NCI-H345 (cell line): Measurements from ENCODE around the gene IMMP2L.
A peak's percentile ranks its signal among the peaks of the same experiment; 100 is the strongest.

ENCODE experiments used
- DNase-seq: peaks from one replicate; lab custom pipeline; 2025; lab: John Stamatoyannopoulos, UW

Gene IMMP2L

GRCh38 chr7:110929480-110930249 lies 632.6 kb downstream of the IMMP2L start:
- no peak for DNase-seq

DNA sequence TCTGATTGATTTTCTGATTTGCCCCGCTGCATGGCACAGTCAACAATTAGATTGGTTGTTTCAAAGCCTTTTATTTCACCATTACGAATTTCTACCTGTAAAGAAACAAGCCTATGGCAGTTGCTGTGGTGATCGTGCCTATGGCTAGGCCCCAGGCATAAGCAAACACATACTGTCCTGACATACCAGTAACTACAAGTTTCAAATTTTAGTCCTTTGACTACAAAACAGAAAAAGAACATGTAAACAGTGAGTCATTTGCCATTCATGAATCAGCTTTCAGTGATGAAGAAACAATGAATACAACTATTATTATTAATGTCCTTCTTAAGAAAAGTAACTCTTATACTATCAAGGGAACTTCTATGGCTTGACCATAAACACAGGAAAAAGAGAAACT lies 639.4 kb downstream of the IMMP2L start:
- DNase-seq, result no peak

GRCh38 chr7:110921595-110922151 lies 640.6 kb downstream of the IMMP2L start:
- DNase-seq, result no peak

- DNase-seq, result no peak
These were observed 643.2 kb downstream of the IMMP2L start for GRCh38 chr7:110918949-110919548.

- DNase-seq, result no peak
These were observed 648.0 kb downstream of the IMMP2L start for GRCh38 chr7:110914263-110914662.

GRCh38 chr7:110911632-110912031 lies 650.7 kb downstream of the IMMP2L start:
- no peak for DNase-seq

DNA sequence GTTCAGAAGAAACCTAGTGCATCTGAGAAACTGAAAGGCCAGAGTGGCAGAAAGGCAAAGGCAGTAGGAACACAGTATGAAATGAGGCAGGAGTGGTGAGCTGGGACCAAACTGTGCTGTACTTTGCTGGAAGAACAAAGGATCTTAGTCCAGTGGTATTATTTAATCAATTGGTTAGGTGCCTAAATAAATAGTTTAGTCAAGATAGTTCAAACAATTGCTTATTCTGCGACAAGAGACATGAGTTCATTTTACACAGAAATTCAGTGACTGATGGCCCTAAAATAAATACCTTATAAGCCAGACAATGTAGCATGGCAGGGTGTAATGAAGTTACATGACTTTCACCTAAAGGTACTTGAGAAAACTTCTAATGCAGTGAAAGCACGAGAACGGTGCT lies 653.2 kb downstream of the IMMP2L start:
- peak; percentile 3 for DNase-seq

DNA sequence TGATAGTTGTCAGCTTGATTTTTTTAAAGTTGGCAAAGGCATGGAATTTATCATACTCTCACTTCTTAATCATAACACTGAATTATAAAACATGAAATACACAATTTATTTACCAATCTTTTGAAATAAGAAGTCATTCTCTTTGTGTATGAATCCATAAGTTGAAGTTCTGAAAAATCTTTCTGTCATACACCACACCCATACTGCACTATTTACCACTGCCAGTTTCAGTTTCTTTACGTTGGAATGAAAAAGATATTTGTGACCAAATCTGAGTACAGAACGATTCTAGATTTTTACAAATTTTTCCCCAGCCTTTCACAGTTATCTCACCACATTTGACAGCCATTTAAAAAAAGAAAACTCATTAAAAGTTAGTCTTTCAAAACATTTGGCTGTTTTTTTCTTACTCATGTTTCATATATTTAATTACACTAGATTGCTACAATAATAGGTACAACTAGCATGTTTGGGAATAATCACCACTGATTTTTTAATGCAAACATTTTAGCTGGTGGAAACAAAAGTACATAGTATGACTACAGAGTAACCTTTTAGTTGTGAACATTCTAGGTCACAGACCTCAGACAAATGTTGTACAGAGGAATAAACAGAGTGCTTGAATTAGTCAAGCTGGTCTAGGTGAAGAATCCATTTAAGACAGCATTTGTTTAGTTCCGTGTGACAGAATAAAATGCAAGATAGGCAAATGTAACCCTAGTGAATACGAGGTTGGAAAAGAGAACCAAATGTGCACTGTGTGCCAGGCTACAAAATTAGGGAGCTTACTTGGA lies 656.3 kb downstream of the IMMP2L start:
- DNase-seq, result no peak

DNA sequence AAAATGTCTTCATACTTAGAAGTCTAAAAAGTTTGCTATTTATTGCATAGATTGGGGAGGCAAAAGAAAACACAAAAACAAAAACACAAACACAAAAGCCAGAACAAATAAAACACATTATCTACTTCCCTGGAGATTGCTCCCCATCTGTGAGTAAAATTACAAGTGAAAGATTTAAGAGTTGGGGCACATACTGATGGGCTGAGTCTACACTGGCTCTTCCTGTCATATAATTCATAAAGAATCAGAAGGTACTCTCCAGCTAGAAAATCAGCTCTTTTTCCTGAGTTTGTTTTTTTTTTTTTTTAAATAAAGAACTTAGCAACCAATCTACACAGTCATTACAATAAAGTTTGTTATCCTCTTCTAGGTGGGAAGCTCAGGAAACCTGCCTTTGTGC lies 663.8 kb downstream of the IMMP2L start:
- no peak for DNase-seq

- DNase-seq, result no peak
These were observed 664.8 kb downstream of the IMMP2L start for GRCh38 chr7:110897538-110897937.

DNA sequence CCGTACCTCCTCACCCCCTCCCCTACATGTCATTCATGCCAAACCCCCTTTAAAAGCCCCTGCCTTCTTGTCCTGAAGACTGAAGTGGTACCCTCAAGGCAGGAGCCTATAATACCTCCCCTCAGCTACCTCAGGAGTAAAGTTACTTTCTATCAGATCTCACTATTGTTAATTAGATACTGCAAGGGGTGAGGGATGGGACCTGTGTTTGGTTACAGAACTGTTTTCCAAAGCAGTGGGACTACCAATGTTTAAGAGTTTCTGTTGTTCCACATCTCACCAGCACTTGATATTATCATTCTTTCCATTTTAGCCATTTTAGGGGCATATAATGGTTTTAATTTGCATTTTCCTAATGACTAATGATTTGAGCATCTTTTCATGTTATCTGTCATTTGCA lies 668.2 kb downstream of the IMMP2L start:
- no peak for DNase-seq

DNA sequence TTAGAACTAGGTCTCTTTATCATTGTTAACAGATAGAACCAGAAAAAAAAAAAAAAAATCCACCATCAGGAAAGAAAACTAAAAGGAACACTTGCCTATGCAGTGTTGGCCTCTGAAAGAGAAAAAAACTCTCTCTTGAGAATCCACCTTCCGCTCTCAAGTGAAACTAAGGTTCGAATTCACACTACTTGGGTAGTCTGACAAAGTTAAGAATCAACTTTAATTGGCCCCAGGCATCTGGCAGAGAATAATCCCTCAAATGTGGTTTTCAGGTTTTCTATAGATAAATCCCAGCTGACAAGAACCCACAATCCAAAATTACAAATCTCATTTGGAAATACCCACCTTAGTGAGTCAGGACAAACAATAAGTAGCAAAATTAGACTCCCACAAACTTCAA lies 671.1 kb downstream of the IMMP2L start:
- DNase-seq, result no peak

- no peak for DNase-seq
These were observed 672.2 kb downstream of the IMMP2L start for GRCh38 chr7:110890101-110890500.

DNA sequence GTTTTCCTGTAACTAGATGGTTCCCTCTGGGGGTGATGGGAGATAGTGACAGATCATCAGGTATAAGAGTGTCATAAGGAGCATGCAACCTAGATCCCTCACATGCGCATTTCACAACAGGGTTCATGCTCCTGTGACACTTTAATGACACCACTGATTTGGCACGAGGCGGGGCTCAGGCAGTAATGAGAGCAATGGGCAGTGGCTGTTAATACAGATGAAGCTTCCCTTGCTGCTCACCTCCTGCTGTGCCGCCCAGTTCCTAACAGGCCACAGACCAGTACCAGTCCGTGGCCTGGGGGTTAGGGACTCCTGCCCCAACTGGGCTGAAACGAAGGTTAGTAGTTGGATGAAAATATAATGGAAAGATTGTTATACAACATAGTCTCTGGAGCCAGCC lies 673.0 kb downstream of the IMMP2L start:
- DNase-seq, result no peak

GRCh38 chr7:110888641-110889040 lies 673.7 kb downstream of the IMMP2L start:
- no peak for DNase-seq

DNA sequence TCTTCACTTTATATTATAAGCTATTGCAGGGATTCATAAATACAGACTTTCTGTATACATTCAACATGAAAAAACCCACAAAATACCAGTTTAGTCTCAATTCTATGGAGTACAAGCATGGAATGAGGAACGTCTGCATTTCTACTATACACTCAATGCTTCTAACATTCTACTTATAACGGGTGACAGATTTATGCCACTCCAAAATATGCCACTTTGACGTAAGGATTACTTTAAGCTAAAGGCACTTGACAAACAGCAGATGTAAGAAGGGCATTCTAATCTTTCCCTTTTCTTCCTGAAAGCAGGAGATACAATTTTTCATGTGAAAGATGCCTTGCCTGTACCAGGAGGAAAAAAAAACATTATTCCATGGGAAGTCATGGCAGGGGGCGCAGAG lies 676.8 kb downstream of the IMMP2L start:
- DNase-seq, result no peak

DNA sequence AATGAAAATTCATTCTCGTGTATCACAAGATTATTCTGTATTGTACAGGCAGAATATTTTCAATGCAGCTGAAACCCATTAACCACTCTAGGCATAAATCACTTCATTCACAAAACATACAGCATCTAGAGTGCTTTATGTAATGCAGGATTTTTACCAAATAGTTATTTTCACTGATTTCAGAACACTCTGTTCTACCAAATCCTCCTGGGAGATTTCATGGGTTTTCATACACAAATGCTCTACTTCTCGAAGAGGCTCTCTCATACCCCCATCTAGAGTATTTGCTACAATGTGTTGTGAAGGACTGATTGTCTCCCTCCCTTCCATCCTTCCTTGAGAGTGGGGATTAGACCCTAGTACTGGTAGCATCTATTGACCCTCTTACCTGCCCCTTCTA lies 680.6 kb downstream of the IMMP2L start:
- no peak for DNase-seq

- DNase-seq, result no peak
These were observed 681.3 kb downstream of the IMMP2L start for GRCh38 chr7:110880971-110881370.

DNA sequence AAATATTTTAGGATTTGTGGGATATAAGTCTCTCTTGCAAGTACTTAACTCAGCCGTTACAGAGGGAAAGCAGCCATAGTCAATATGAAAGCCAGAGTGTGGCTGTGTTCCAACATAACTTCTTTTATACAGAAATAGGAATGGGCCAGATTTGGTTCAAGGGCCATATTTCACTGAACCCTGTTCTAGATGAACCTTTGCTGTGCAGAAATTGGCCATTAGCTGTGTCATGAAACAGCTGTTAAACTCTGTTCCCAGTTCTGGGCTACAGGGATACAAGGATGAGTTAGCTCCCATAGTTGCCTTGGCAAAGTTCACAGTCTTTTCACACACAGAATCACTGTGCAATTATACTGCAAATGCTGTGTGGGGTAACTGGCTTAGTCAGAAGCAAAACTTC lies 685.3 kb downstream of the IMMP2L start:
- no peak for DNase-seq

DNA sequence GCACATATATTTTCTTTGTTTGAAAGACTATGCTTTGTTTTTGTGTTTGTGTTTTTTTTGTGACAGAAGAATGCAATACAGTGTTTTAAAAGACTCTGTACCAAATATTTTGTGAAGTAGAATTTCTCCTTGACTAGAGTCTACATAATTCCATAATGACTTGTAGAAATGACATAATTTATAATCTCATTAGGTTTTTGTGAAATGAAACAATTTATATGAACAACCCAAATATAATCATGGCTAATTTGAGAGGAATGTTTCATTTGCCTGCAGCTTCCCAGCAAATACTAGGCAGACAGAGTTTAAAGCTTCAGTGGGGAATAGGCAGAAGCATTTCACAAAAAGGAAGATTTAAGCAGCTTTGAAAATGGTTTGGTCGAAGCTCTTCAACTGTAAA lies 686.9 kb downstream of the IMMP2L start:
- no peak for DNase-seq

- DNase-seq, result no peak
These were observed 690.4 kb downstream of the IMMP2L start for GRCh38 chr7:110871856-110872255.

DNA sequence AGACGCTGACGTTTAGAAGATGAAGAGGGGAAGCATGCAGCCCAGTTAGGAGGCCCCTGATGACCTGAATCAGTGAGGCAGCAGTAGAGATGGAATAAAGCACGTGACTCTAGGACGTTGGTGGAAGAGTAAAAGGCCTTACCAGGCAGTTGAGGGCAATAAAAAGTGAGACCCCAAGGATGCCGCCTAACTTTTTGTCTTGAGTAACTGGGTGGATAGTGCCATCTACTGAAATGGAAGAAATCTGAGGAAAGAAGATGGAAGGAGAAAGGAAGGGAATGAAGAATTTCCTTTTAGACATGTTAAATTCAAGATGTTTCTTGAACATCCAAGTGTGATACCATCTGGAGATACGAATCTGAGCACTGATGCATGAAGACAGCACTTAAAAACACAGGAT lies 691.4 kb downstream of the IMMP2L start:
- no peak for DNase-seq

GRCh38 chr7:110868458-110868857 lies 693.8 kb downstream of the IMMP2L start:
- DNase-seq, result no peak
